Colonic mucosa (tissue), 4 donors: Measurements from ENCODE around the gene ACAP2. TPM values are rescaled to one million over a fixed set of nuclear protein-coding genes. Genes with fewer than 3 reads are reported as not detected.

ENCODE experiments used
- DNase-seq: peaks from one replicate; pipeline ENCODE4 v3.0.0-alpha.2; 2020
- H3K27ac ChIP-seq: fragments of 200-600 bp; one replicate; pipeline ENCODE4 v1.8.0; 2021
- H3K27me3 ChIP-seq: fragments of 200-600 bp; one replicate; pipeline ENCODE4 v1.8.0; 2021
- H3K36me3 ChIP-seq: fragments of 200-600 bp; one replicate; pipeline ENCODE4 v1.8.0; 2021
- H3K4me1 ChIP-seq: fragments of 200-600 bp; one replicate; pipeline ENCODE4 v1.8.0; 2021; ENCODE audit warnings: mild to moderate bottlenecking
- H3K4me3 ChIP-seq: fragments of 200-600 bp; one replicate; pipeline ENCODE4 v1.8.0; 2021
- H3K9ac ChIP-seq, 2 donors: one replicate each; pipeline ENCODE4 v1.7.0; 2013; ENCODE audit warnings: control low read depth in 2 of 2, low read depth in 2 of 2, low read length in 2 of 2
- H3K9me3 ChIP-seq: fragments of 200-600 bp; one replicate; pipeline ENCODE4 v1.8.0; 2021
- intact Hi-C: fragments of 100-400 bp; cut with DNase I; formaldehyde crosslinking; loops from one replicate; pipeline ENCODE4 v1.14.1; 2022
- total RNA-seq, 2 donors: library from RNA; stranded (reverse); fragmentation: NEBNext Ultra II Directional in 1 of 2; extraction: Animal tissue kit (Norgen Biotek cat#: 25700) in 1 of 2; gene quantifications; one replicate each; pipeline ENCODE4 v1.2.1, GENCODE V29; 2021
- TF ChIP-seq, protein P1 (sequence below): fragments of 200-600 bp; IDR thresholded peaks from one replicate; pipeline ENCODE4 v1.8.0; 2022; ENCODE audit warnings: antibody characterized with exemption, mild to moderate bottlenecking
- donor health status: healthy.
- donor health status: DM: no; HTN: no; CAD: no.
- donor health status: DM: no; HTN: no; CAD: no.

The ACAP2 gene
- total RNA-seq, 2 donors from 2014 or later = 48.8 to 62.4 TPM

DNA sequence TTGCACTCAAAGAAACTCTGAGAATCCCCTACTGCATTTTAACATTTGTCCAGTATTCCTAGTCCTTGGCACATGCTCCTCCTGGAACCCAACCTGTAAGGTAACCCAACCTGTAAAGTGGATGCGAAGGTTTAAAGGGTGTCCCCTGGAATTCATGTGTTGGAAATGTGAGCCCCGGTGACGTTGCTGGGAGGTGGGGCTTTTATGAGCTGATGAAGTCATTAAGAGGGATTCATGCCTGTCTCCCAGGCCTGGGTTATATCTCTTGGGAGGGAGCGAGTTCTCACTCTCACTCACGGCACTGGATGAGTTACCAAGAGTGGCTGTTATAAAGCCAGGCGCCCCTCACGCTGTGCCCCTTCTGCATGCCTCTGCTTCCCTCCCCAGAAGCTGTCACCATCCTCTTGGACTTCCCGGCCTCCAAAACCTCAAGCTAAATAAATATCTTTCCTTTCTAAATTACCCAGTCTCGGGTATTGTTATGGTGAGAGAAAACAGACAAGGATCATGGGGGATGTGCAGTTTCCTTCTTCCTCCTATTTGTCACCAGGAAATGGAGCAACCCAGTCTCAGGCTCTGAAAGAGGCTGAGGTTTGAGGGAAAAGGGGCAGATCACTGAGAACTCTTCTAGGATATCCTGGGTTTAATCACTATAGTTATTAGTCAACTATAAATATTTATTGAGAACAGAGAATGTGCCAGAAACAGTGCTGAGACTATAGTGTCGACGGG lies 179.5 kb downstream of the ACAP2 start:
- Histone ChIP-seq H3K27me3 (no peaks in the 10 kb centered on the region), H3K36me3 (no peaks in the 10 kb centered on the region), H3K27ac (no peak overlapping the region), H3K4me3 (no peak overlapping the region), H3K9ac (no peak overlapping the region), H3K4me1 (peaks cover 5% of the 10 kb centered on the region), H3K9me3 (no peaks in the 10 kb centered on the region)
- DNase-seq = peak; percentile 15
- TF ChIP-seq, protein P1, sequence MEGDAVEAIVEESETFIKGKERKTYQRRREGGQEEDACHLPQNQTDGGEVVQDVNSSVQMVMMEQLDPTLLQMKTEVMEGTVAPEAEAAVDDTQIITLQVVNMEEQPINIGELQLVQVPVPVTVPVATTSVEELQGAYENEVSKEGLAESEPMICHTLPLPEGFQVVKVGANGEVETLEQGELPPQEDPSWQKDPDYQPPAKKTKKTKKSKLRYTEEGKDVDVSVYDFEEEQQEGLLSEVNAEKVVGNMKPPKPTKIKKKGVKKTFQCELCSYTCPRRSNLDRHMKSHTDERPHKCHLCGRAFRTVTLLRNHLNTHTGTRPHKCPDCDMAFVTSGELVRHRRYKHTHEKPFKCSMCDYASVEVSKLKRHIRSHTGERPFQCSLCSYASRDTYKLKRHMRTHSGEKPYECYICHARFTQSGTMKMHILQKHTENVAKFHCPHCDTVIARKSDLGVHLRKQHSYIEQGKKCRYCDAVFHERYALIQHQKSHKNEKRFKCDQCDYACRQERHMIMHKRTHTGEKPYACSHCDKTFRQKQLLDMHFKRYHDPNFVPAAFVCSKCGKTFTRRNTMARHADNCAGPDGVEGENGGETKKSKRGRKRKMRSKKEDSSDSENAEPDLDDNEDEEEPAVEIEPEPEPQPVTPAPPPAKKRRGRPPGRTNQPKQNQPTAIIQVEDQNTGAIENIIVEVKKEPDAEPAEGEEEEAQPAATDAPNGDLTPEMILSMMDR = no peak
- intact Hi-C loops = loop anchor here (2.0 kb wide), 1 partner anchor 587 kb away; no protein-coding TSS in a partner anchor

DNA sequence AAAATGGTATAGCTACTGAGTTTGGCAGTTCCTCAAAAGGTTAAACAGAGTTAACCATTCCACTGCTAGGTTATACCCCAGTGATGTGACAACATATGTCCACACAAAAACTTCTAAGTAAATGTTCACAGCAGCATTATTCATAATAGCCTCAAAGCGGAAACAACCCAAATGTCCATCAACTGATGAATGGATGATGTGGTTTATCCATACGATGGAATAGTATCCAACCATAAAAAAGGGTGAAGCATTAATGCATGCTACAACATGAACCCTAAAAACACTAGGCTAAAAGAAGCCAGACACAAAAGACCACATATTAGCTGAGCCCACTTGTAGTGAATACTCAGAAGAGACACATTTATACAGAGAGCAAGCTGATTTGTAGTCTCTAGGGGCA lies 180.9 kb downstream of the ACAP2 start:
- Histone ChIP-seq H3K27me3 (no peaks in the 10 kb centered on the region), H3K4me1 (peaks cover 5% of the 10 kb centered on the region), H3K4me3 (no peak overlapping the region), H3K27ac (no peak overlapping the region), H3K9ac (no peak overlapping the region), H3K9me3 (no peaks in the 10 kb centered on the region), H3K36me3 (no peaks in the 10 kb centered on the region)
- TF ChIP-seq, protein P1 = no peak
- intact Hi-C loops = loop anchor here (2.0 kb wide), 1 partner anchor 585 kb away; no protein-coding TSS in a partner anchor
- no peak for DNase-seq

DNA sequence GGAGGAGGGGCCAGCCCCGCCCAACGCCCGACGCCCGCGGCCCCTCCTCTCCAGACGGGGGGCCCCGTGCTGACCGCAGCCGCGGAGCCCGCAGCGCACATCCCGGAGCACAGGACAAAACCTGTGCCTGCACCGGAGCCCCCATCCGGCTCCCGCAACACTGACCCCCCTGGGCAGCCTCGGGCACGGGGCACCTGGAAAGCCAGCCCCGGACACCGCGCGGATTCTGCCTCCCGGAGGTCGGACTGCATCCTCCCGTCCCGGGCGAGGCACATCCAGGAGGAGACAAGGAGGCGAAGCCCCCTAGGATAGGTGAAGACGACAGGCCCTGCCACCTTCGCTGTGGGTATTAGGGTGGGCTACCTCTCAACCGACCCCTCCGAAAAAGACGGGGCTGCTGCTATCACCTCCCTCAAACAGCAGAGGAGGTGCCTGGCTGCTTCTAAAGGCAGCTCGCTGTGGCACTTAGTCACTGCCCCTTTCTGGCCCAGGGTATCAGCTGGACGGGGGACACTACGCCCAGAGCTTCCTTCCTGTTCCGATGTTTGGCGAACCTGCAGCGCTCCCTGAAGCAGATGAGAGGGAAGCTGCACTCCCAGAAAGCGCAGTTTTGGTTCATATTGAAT lies 182.4 kb downstream of the ACAP2 start:
- TF ChIP-seq, protein P1 = no peak
- peak overlapping the region; percentile 62 for H3K4me3 ChIP-seq
- no peaks in the 10 kb centered on the region for H3K27me3 ChIP-seq
- peak overlapping the region; percentile 72 for H3K9ac ChIP-seq
- intact Hi-C loops = no loop called here
- H3K9me3 ChIP-seq = no peaks in the 10 kb centered on the region
- DNase-seq = peak; percentile 57
- H3K4me1 ChIP-seq = peaks cover 5% of the 10 kb centered on the region
- H3K36me3 ChIP-seq = no peaks in the 10 kb centered on the region
- peak overlapping the region; percentile 69 for H3K27ac ChIP-seq

DNA sequence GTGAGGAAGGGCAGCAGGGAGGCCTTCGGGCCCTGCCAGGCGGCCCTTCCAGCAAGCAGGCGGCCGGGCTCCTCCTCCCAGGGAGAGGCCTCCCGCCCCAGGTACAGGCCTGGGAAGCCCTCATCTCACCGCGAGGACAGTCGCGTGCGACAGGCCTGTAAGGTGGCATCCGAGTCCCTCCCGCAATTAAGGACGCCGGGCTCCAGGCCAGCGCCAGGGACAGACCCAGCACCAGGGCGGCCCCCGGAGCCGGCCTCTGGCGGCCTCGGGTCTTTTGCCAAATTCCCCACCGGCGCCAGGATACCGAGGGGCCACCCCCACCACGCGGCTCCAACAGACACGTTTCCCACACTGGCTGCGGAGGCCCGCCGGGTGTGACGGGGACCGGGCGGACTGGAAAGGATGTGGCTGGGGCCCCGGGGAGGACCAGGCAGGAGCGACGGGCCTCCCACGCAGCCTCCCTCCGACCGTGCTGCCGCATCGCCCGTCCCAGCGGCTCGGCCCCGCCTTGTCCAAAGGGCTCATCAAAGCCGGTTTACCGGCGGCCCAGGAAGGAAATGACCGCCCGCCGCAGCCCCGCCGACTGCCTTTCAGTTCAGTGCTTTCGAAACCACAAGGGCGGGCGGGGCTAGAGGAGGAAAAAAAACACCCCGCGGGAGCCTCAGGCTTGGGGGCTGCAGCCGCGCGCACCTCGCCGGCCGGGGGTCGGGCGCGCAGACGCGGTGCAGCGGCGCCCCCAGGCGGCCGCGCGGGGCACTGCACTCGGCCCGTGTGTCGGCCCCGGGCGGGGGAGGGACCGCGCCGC lies 183.1 kb downstream of the ACAP2 start:
- H3K27me3 ChIP-seq = no peaks in the 10 kb centered on the region
- no peaks in the 10 kb centered on the region for H3K9me3 ChIP-seq
- H3K27ac ChIP-seq = peak overlapping the region; percentile 74
- H3K36me3 ChIP-seq = no peaks in the 10 kb centered on the region
- H3K4me3 ChIP-seq = peak overlapping the region; percentile 62
- TF ChIP-seq, protein P1 = peak; percentile 31
- H3K4me1 ChIP-seq = peaks cover 5% of the 10 kb centered on the region
- H3K9ac ChIP-seq = peak overlapping the region; percentile 52 to 75
- peak; percentile 90 for DNase-seq
- intact Hi-C loops = loop anchor here (10.0 kb wide), 2 partner anchors 145 to 275 kb away; no protein-coding TSS in a partner anchor

DNA sequence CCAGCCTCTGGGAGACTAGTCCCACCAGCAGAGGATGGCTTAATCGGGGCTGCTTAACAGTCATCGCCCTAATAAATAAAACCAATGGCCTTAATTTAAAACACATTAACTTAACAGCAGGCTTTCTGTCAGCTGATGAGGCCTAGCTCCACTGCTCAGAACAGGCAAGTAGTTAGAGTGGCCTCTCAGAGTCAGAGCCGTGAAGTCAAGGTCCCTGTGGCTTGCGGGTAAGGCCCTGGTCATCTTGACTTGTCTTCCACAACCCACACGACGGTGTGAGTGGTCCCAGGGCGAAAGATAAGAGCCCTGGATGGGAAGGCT lies 183.7 kb downstream of the ACAP2 start:
- H3K9me3 ChIP-seq = no peaks in the 10 kb centered on the region
- DNase-seq = no peak
- no peaks in the 10 kb centered on the region for H3K36me3 ChIP-seq
- peak overlapping the region; percentile 62 for H3K4me3 ChIP-seq
- peak overlapping the region; percentile 74 for H3K27ac ChIP-seq
- H3K27me3 ChIP-seq = no peaks in the 10 kb centered on the region
- peak overlapping the region; percentile 52 to 75 for H3K9ac ChIP-seq
- intact Hi-C loops = loop anchor here (10.0 kb wide), 2 partner anchors 144 to 274 kb away; no protein-coding TSS in a partner anchor
- H3K4me1 ChIP-seq = peaks cover 5% of the 10 kb centered on the region
- TF ChIP-seq, protein P1 = no peak
